Duodenal mucosa (tissue), 2 donors: ENCODE results near the gene FBLN1.
"Not testable (repeated sequence)": the region's sequence is repeated elsewhere in the genome, so short reads cannot be mapped to it uniquely, and the experiment has no call there.

ENCODE experiments used
- H3K27ac ChIP-seq: one replicate; pipeline ENCODE4 v1.7.0; 2013; ENCODE audit warnings: low read depth, low read length
- H3K27me3 ChIP-seq, 2 donors: one replicate each; pipeline ENCODE4 v1.7.0; 2013; ENCODE audit warnings: low read length in 2 of 2, control low read depth in 1 of 2; ENCODE audit not compliant: insufficient read depth in 2 of 2, control insufficient read depth in 1 of 2
- H3K36me3 ChIP-seq, 2 donors: one replicate each; pipeline ENCODE4 v1.7.0; 2013; ENCODE audit warnings: low read length in 2 of 2, control low read depth in 1 of 2; ENCODE audit not compliant: insufficient read depth in 2 of 2, control insufficient read depth in 1 of 2
- H3K4me1 ChIP-seq, 2 donors: one replicate each; pipeline ENCODE4 v1.7.0; 2013; ENCODE audit warnings: low read length in 2 of 2, control low read depth in 1 of 2; ENCODE audit not compliant: insufficient read depth in 2 of 2, control insufficient read depth in 1 of 2
- H3K4me3 ChIP-seq, 2 donors: one replicate each; pipeline ENCODE4 v1.7.0; 2013; ENCODE audit warnings: low read length in 2 of 2, low read depth in 1 of 2
- H3K9ac ChIP-seq, 2 donors: one replicate each; pipeline ENCODE4 v1.7.0; 2013; ENCODE audit warnings: low read length in 2 of 2, low read depth in 1 of 2
- H3K9me3 ChIP-seq, 2 donors: one replicate each; pipeline ENCODE4 v1.7.0; 2013; ENCODE audit warnings: low read length in 2 of 2, control low read depth in 1 of 2; ENCODE audit not compliant: control insufficient read depth in 1 of 2

Gene FBLN1

DNA sequence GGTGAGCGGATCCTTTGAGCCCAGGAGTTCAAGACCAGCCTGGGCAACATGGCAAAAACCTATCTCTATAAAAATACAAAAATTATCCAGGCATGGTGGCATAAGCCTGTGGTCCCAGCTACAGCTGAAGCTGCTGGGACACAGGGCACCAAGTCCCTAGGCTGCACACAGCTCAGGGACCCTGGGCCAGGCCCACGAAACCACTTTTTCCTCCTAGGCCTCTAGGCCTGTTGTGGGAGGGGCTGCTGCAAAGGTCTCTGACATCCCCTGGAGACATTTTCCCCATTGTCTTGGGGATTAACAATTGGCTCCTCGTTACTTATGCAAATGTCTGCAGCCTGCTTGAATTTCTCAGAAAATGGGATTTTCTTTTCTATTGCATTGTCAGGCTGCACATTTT lies 39.0 kb upstream of the FBLN1 start:
- H3K4me1 ChIP-seq, H3K27ac ChIP-seq, H3K27me3 ChIP-seq, H3K9me3 ChIP-seq, H3K9ac ChIP-seq, H3K36me3 ChIP-seq, H3K4me3 ChIP-seq: not testable (repeated sequence)

DNA sequence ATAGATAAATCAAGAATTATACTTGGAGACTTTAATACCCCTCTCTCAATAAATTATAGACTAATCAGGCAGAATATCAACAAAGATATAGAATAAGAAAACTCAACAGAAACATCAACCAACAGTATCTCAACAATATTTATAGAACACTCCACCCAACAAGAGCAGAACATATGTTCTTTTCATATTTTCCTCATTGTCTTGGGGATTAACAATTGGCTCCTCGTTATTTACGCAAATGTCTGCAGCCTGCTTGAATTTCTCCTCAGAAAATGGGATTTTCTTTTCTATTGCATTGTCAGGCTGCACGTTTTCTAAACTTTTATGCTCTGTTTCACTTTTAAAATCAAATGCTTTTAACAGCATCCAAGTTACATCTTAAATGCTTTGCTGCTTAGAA lies 37.0 kb upstream of the FBLN1 start:
- Histone ChIP-seq H3K27me3 (no peaks in the 10 kb centered on the region), H3K36me3 (no peaks in the 10 kb centered on the region), H3K4me3 (no peak overlapping the region), H3K9me3 (no peaks in the 10 kb centered on the region), H3K27ac (no peak overlapping the region), H3K9ac (no peak overlapping the region), H3K4me1 (no peaks in the 10 kb centered on the region)

GRCh38 chr22:45468872-45469271 lies 33.8 kb upstream of the FBLN1 start:
- Histone ChIP-seq H3K9ac (no peak overlapping the region), H3K27me3 (no peaks in the 10 kb centered on the region), H3K9me3 (no peaks in the 10 kb centered on the region), H3K4me3 (no peak overlapping the region), H3K36me3 (no peaks in the 10 kb centered on the region), H3K4me1 (no peaks in the 10 kb centered on the region), H3K27ac (no peak overlapping the region)

- H3K36me3 ChIP-seq, result no peaks in the 10 kb centered on the region
- no peaks in the 10 kb centered on the region for H3K9me3 ChIP-seq
- H3K9ac ChIP-seq, result no peak overlapping the region
- no peak overlapping the region for H3K4me3 ChIP-seq
- no peak overlapping the region for H3K27ac ChIP-seq
- H3K4me1 ChIP-seq, result no peaks in the 10 kb centered on the region
- no peaks in the 10 kb centered on the region for H3K27me3 ChIP-seq
Measured at GRCh38 chr22:45469281-45470073, 33.2 kb upstream of the FBLN1 start.

GRCh38 chr22:45470871-45471270 lies 31.8 kb upstream of the FBLN1 start:
- H3K4me1 ChIP-seq, result no peaks in the 10 kb centered on the region
- no peaks in the 10 kb centered on the region for H3K27me3 ChIP-seq
- H3K9me3 ChIP-seq, result no peaks in the 10 kb centered on the region
- no peaks in the 10 kb centered on the region for H3K36me3 ChIP-seq
- H3K9ac ChIP-seq, result no peak overlapping the region
- no peak overlapping the region for H3K27ac ChIP-seq
- no peak overlapping the region for H3K4me3 ChIP-seq

- no peak overlapping the region for H3K9ac ChIP-seq
- no peaks in the 10 kb centered on the region for H3K9me3 ChIP-seq
- no peaks in the 10 kb centered on the region for H3K4me1 ChIP-seq
- peaks cover 0 to 3% of the 10 kb centered on the region in 2 donors for H3K27me3 ChIP-seq
- H3K36me3 ChIP-seq, result no peaks in the 10 kb centered on the region
- no peak overlapping the region for H3K27ac ChIP-seq
- H3K4me3 ChIP-seq, result no peak overlapping the region
Measured at GRCh38 chr22:45472426-45472825, 30.3 kb upstream of the FBLN1 start.

DNA sequence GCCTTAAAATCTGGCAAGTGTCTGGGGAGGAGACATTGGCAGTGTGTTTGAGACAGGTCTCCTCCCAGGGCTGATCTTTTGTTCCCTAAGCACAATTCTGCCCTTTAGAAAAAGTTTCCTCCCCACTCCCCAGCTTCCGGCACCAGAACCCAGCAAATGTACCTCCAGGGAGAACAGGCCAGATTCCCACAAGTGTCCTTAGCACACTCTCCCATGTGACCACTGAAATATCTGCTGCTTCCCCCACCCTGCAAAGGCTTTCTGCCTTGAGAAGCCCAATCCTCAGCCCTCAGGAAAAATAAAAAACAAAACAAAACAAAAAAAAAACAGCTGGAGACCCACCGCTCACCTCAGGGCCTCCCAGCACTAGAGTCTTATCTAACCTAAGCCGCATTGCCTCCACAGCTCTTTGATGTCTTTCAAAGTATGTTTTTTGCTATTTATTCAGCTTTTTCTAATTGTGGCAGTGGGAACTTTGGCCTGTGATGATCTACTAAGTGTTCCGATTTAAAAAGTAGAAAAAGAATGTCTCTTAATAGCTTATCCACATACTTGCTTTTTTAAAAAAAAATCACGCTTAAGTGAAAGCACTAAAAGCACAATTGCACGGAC lies 29.0 kb upstream of the FBLN1 start:
- Histone ChIP-seq H3K27me3 (peaks cover 0 to 3% of the 10 kb centered on the region in 2 donors), H3K27ac (no peak overlapping the region)

GRCh38 chr22:45475063-45475747 lies 27.5 kb upstream of the FBLN1 start:
- Histone ChIP-seq H3K4me3 (no peak overlapping the region), H3K27me3 (peaks cover 0 to 3% of the 10 kb centered on the region in 2 donors), H3K9me3 (no peaks in the 10 kb centered on the region), H3K9ac (no peak overlapping the region), H3K27ac (no peak overlapping the region), H3K36me3 (no peaks in the 10 kb centered on the region), H3K4me1 (no peaks in the 10 kb centered on the region)

More for the DNA sequence above, 29.0 kb upstream of the FBLN1 start:
- H3K36me3 ChIP-seq, result no peaks in the 10 kb centered on the region
- H3K9me3 ChIP-seq, result no peaks in the 10 kb centered on the region
- H3K4me3 ChIP-seq, result no peak overlapping the region
- no peak overlapping the region for H3K9ac ChIP-seq
- H3K4me1 ChIP-seq, result no peaks in the 10 kb centered on the region

GRCh38 chr22:45475851-45476514 lies 26.7 kb upstream of the FBLN1 start:
- Histone ChIP-seq H3K36me3 (no peaks in the 10 kb centered on the region), H3K9ac (no peak overlapping the region), H3K4me1 (no peaks in the 10 kb centered on the region), H3K27ac (no peak overlapping the region), H3K27me3 (peaks cover 0 to 5% of the 10 kb centered on the region in 2 donors), H3K9me3 (no peaks in the 10 kb centered on the region), H3K4me3 (no peak overlapping the region)

GRCh38 chr22:45476814-45477213 lies 25.9 kb upstream of the FBLN1 start:
- H3K27me3 ChIP-seq, result peaks cover 0 to 7% of the 10 kb centered on the region in 2 donors
- no peaks in the 10 kb centered on the region for H3K9me3 ChIP-seq
- H3K4me1 ChIP-seq, result no peaks in the 10 kb centered on the region
- no peak overlapping the region for H3K4me3 ChIP-seq
- H3K9ac ChIP-seq, result no peak overlapping the region
- H3K27ac ChIP-seq, result no peak overlapping the region
- no peaks in the 10 kb centered on the region for H3K36me3 ChIP-seq
